Mononuclear cell (primary cell): ENCODE data around the gene SAMD4A. TPM values are rescaled to one million over a fixed set of nuclear protein-coding genes. Genes with fewer than 3 reads are reported as not detected.
"Not testable (repeated sequence)": the region's sequence is repeated elsewhere in the genome, so short reads cannot be mapped to it uniquely, and the experiment has no call there.

ENCODE experiments used
- H3K27me3 ChIP-seq: 2 replicates; pipeline ENCODE4 v1.6.0; 2011; ENCODE audit warnings: low read length, control low read depth; ENCODE audit not compliant: insufficient read depth
- H3K4me1 ChIP-seq: 2 replicates; pipeline ENCODE4 v1.5.1; 2011; ENCODE audit warnings: mild to moderate bottlenecking, low read length, control low read depth; ENCODE audit not compliant: insufficient read depth
- H3K4me3 ChIP-seq: 2 replicates; pipeline ENCODE4 v1.5.1; 2011; ENCODE audit warnings: mild to moderate bottlenecking, low read length, moderate library complexity
- H3K9me3 ChIP-seq: 2 replicates; pipeline ENCODE4 v1.5.1; 2011; ENCODE audit warnings: low read depth, mild to moderate bottlenecking, control low read depth, low read length
- total RNA-seq: library from RNA; depleted of rRNA; stranded (reverse); fragments of >200 nt; gene quantifications from one replicate; pipeline ENCODE4 v1.2.3, GENCODE V29; 2012

SAMD4A gene
- total RNA-seq, 1 donor: 2.0 TPM

GRCh38 chr14:54798465-54799124 is 231.7 kb downstream of the SAMD4A start:
- no peaks in the 10 kb centered on the region for H3K4me1 ChIP-seq
- no peak overlapping the region for H3K4me3 ChIP-seq
- H3K27me3 ChIP-seq: peaks cover 2% of the 10 kb centered on the region
- no peaks in the 10 kb centered on the region for H3K9me3 ChIP-seq

- not testable (repeated sequence) for H3K4me1 ChIP-seq, H3K9me3 ChIP-seq, H3K4me3 ChIP-seq, H3K27me3 ChIP-seq
Measured at GRCh38 chr14:54801482-54801881, 234.6 kb downstream of the SAMD4A start.

DNA sequence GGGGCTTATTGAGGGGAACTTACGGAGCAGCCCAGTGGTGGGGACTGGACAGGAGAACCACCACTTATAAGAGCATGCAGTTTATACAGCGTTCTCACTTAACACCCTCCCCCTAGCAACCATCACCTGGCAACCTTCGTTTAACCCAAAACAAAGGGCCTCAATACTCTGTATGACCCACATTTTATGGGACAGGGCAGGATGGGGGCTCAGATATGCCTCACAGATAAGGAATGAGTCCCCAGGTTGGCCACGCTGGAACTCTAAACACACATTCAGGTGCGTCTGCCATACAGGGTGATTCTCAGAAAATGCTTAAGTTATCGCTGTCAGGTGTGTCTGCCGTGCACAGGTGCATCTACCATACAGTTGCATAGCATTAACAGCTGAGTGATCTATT is 236.5 kb downstream of the SAMD4A start:
- Histone ChIP-seq H3K4me3 (no peak overlapping the region), H3K9me3 (no peaks in the 10 kb centered on the region), H3K27me3 (no peaks in the 10 kb centered on the region), H3K4me1 (no peaks in the 10 kb centered on the region)

DNA sequence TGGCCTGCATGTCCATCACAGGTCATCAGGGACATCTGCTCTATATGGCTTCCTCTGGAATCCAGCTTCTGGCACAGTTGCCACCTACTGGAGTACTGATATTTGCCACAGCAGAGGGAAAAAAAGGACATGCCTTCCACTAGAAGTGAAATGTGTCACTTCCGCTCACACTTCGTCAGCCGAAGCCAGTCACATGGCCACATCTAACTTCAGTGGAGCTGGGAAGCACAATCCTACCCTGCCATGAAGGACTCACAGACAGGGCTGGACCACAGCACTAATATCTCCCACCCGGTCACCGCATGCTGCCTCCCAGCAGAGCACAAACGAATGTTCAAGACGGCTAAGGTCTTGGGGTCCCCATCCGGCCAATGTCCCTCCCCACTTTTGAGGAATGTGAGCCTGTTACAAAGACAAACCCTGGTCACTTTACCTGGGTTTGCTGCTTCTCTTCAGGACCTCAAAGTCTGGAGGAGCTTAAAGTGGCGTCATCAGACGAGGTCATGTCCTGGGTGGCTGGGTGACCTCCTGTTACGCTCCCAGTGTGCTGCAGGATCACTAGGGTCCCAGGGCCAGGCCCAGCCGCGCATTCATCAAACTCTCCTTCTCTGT is 237.1 kb downstream of the SAMD4A start:
- Histone ChIP-seq H3K9me3 (no peaks in the 10 kb centered on the region), H3K4me3 (no peak overlapping the region), H3K4me1 (no peaks in the 10 kb centered on the region), H3K27me3 (no peaks in the 10 kb centered on the region)

DNA sequence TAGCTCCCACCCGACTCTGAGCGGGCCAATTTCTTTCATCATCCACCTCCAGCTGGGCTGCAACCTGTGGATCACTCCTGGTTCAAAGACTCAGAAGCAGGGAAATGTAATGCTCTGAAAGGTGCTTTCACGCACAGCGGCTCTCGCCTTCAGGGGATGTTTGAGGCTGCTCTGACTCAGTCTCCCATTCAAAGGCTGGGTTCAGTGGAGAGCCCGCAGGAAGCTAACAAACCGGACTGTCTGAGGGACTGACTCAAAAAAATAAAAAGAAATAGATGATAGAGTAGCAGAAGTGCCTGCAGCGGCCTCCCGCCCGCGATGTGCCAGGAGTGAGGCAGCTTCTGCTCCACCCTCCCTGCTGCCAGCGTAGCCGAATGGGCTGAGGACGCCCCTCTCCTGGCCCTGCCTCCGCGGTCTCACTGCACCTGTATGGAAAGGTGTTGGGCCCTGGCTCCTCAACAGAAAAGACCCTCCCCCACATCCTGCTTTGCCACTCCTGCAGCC is 237.7 kb downstream of the SAMD4A start:
- no peaks in the 10 kb centered on the region for H3K9me3 ChIP-seq
- H3K27me3 ChIP-seq: no peaks in the 10 kb centered on the region
- H3K4me1 ChIP-seq: no peaks in the 10 kb centered on the region
- no peak overlapping the region for H3K4me3 ChIP-seq

GRCh38 chr14:54805070-54805444 is 238.1 kb downstream of the SAMD4A start:
- Histone ChIP-seq H3K4me3 (no peak overlapping the region), H3K9me3 (no peaks in the 10 kb centered on the region), H3K27me3 (no peaks in the 10 kb centered on the region), H3K4me1 (no peaks in the 10 kb centered on the region)

GRCh38 chr14:54805445-54806322 is 238.8 kb downstream of the SAMD4A start:
- H3K4me1 ChIP-seq: no peaks in the 10 kb centered on the region

GRCh38 chr14:54806616-54807015 is 239.7 kb downstream of the SAMD4A start:
- Histone ChIP-seq H3K27me3 (no peaks in the 10 kb centered on the region), H3K9me3 (no peaks in the 10 kb centered on the region), H3K4me1 (no peaks in the 10 kb centered on the region), H3K4me3 (no peak overlapping the region)

More at GRCh38 chr14:54805445-54806322, 238.8 kb downstream of the SAMD4A start:
- Histone ChIP-seq H3K9me3 (no peaks in the 10 kb centered on the region), H3K27me3 (no peaks in the 10 kb centered on the region), H3K4me3 (no peak overlapping the region)

DNA sequence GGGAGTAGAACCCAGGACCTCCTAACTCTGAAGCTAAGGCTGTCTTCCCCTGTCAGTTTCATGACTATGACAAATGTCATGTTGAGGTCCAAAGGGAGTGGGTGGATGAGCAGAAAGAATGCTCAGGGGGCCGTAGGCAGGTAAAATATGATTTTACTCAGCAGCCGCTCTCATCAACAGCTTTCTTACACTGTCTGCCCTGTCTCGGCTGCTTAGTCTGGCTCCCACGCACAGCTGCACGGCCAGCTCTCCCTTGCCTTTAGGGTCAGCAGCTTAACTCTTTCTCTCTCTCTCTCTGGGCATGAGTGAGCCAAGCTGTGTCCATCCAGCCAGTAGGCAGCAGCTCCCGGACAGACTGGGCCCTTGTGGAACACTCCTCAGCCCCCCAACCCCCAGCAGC is 240.5 kb downstream of the SAMD4A start:
- Histone ChIP-seq H3K9me3 (no peaks in the 10 kb centered on the region), H3K27me3 (no peaks in the 10 kb centered on the region), H3K4me1 (no peaks in the 10 kb centered on the region), H3K4me3 (no peak overlapping the region)

DNA sequence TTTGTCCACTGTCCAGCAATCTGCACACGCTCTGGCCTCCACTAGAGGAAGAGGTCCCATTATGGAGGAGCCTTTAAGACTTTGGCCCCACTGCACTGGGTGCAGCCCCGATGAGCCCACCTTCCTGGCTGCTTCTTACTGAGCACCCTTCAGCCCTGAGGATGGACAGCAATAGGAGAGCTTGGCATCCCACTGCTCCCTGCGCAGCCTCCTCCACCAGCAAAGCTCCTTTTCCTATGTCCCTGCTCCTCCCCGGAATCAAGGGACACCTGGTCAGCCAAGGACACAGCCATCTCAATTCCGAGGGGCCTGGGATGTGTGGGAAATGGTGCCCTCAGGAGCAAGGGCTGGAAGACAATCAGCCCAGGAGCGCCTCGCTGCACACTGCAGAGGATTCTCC is 241.0 kb downstream of the SAMD4A start:
- no peaks in the 10 kb centered on the region for H3K9me3 ChIP-seq
- no peaks in the 10 kb centered on the region for H3K27me3 ChIP-seq
- no peak overlapping the region for H3K4me3 ChIP-seq
- H3K4me1 ChIP-seq: no peaks in the 10 kb centered on the region

DNA sequence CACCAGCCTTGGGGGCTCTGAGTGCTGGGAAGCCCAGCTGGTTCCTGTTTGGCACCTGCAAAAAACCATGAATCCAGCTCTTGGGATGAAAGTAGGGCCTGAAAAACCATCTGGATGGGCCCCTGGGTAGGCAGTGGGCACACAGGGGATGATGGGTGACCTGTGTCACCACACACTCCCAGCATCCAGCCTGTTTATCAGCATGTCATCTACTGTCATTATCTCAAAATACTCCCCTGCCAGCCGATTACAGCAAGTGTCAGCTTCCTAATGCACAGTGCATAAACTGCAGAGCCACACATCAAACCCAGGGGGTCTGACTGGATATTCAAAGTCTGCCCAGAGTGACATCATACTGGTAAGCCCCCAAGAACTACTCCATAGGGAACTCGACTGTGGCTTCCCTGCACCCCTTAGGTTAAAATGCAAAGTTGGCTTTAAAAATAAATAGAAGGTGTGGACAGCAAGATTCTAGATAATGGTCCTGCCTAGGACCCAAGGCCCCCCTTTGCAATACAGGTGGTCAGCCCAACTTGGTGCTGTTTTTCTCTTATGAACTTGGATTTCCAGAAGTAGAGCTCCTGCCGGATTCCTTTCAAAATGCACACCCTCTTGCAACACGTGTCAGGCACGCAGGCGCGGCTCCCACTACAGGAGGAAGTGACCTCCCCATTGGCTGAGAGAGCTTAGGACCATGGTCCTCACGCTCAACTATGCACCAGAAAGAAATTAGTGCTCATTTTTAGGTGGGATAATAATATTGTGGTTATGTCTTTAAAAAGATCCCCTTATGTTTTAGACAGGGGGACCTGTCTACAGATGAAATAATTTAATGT is 241.6 kb downstream of the SAMD4A start:
- Histone ChIP-seq H3K27me3 (no peaks in the 10 kb centered on the region), H3K4me3 (no peak overlapping the region), H3K9me3 (no peaks in the 10 kb centered on the region), H3K4me1 (no peaks in the 10 kb centered on the region)

DNA sequence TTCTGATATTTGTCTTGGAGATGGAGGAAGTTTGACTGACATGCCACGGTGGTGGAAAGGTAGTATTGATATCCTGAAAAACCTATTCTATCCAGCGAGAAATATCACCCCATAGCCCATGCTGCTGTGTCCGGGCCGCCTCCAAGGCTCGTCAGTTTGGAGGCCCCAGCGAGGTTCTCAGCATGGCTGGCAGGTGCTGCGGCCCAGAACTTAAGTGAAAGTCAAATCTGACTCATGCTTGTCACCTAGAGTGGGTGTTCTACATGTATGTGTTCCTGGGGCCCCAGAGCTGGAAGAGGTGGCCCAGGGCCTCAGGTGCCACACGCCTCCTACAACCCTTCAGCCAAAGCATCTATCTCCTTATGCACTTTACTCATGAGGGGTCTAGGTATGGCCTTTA is 242.8 kb downstream of the SAMD4A start:
- H3K4me3 ChIP-seq: no peak overlapping the region
- no peaks in the 10 kb centered on the region for H3K4me1 ChIP-seq
- H3K27me3 ChIP-seq: no peaks in the 10 kb centered on the region
- no peaks in the 10 kb centered on the region for H3K9me3 ChIP-seq

- Histone ChIP-seq H3K27me3 (no peaks in the 10 kb centered on the region), H3K4me1 (no peaks in the 10 kb centered on the region), H3K4me3 (no peak overlapping the region), H3K9me3 (no peaks in the 10 kb centered on the region)
Measured at GRCh38 chr14:54812617-54813016, 245.7 kb downstream of the SAMD4A start.

GRCh38 chr14:54813081-54813480 is 246.2 kb downstream of the SAMD4A start:
- Histone ChIP-seq H3K4me1 (no peaks in the 10 kb centered on the region), H3K27me3 (no peaks in the 10 kb centered on the region), H3K9me3 (no peaks in the 10 kb centered on the region), H3K4me3 (no peak overlapping the region)

DNA sequence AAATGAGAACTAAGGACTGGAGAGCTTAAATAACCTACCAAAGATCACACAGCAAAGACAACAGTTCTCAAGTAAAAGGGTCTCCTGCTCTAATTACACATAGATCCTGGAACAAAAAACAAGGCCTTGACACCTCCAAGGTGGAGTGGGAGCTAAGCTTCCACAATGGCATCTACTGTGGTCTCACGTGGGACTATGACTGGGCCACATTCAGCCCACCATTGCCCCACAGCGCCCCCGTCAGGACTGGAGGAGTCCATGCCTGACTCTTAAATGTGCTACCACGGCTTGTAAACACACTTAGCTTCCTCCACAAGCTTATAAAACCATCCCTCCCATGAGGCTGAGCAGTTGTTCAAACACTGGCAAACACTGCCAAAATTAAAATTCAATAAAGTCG is 247.1 kb downstream of the SAMD4A start:
- no peak overlapping the region for H3K4me3 ChIP-seq
- H3K27me3 ChIP-seq: no peaks in the 10 kb centered on the region
- no peaks in the 10 kb centered on the region for H3K4me1 ChIP-seq
- no peaks in the 10 kb centered on the region for H3K9me3 ChIP-seq
